Loucy (cell line): Measurements from ENCODE around the gene CD84.

Experiments
- CTCF ChIP-seq: fragments of 200-600 bp; sonication (generic); conservative IDR thresholded peaks from 2 replicates; pipeline ENCODE4 v1.5.1; 2014; ENCODE audit warnings: mild to moderate bottlenecking, antibody characterized with exemption, low read length
- EZH2phosphoT487 ChIP-seq: fragments of 200-600 bp; IDR thresholded peaks from 2 replicates; pipeline ENCODE4 v1.6.1; 2018; ENCODE audit warnings: antibody characterized with exemption, mild to moderate bottlenecking, moderate library complexity, borderline replicate concordance

- TF ChIP-seq CTCF = peak; percentile 41
- no peak for TF ChIP-seq EZH2phosphoT487
These were observed 44.3 kb downstream of the CD84 start for GRCh38 chr1:160534823-160535605.
